Neural cell (in vitro differentiated cells): ENCODE data around the gene PSMB1. TPM values are rescaled to one million over a fixed set of nuclear protein-coding genes. Genes with fewer than 3 reads are reported as not detected.

Experiments used
- H2AFZ ChIP-seq: fragments of 200-600, 300-800 bp; sonication (generic), shearing (Covaris generic); 2 replicates; pipeline ENCODE4 v1.6.0; 2014; ENCODE audit warnings: low read depth, mild to moderate bottlenecking, antibody characterized with exemption, low read length, moderate library complexity
- H3F3A ChIP-seq: fragments of 200-600 bp; shearing (Covaris generic); 2 replicates; pipeline ENCODE4 v1.6.1; 2016; ENCODE audit warnings: mild to moderate bottlenecking, moderate library complexity, mixed read lengths, antibody characterized with exemption, low read length; ENCODE audit not compliant: insufficient read depth, poor library complexity, severe bottlenecking
- H3K27ac ChIP-seq: fragments of 200-600, 300-800 bp; sonication (generic), shearing (Covaris generic); 2 replicates; pipeline ENCODE4 v1.5.1; 2014; ENCODE audit warnings: mild to moderate bottlenecking, low read length, moderate library complexity
- H3K27me3 ChIP-seq: fragments of 300-800, 200-600 bp; sonication (generic), shearing (Covaris generic); 2 replicates; pipeline ENCODE4 v1.6.0; 2014; ENCODE audit warnings: mild to moderate bottlenecking, low read depth, low read length, moderate library complexity; ENCODE audit not compliant: insufficient read depth
- H3K36me3 ChIP-seq: fragments of 300-800, 200-600 bp; sonication (generic), shearing (Covaris generic); 2 replicates; pipeline ENCODE4 v1.5.1; 2014; ENCODE audit warnings: mild to moderate bottlenecking, antibody characterized with exemption, low read length, moderate library complexity; ENCODE audit not compliant: insufficient read depth
- H3K4me2 ChIP-seq: fragments of 300-800, 200-600 bp; sonication (generic), shearing (Covaris generic); 2 replicates; pipeline ENCODE4 v1.6.0; 2014; ENCODE audit warnings: mild to moderate bottlenecking, low read length
- H3K4me3 ChIP-seq: fragments of 300-800, 200-600 bp; sonication (generic), shearing (Covaris generic); 2 replicates; pipeline ENCODE4 v1.5.1; 2014; ENCODE audit warnings: mild to moderate bottlenecking, low read length, moderate library complexity
- H3K79me2 ChIP-seq: fragments of 200-600 bp; shearing (Covaris generic); replicated peaks from 2 replicates; pipeline ENCODE4 v1.6.0; 2014; ENCODE audit warnings: mild to moderate bottlenecking, low read length, moderate library complexity; ENCODE audit not compliant: insufficient read depth
- H3K9ac ChIP-seq: fragments of 300-800, 200-600 bp; sonication (generic), shearing (Covaris generic); 2 replicates; pipeline ENCODE4 v1.6.1; 2016; ENCODE audit warnings: mild to moderate bottlenecking, low read length, mixed read lengths
- H3K9me2 ChIP-seq: fragments of 200-600 bp; shearing (Covaris generic); 2 replicates; pipeline ENCODE4 v1.6.1; 2016; ENCODE audit warnings: mild to moderate bottlenecking, low read length, mixed read lengths; ENCODE audit not compliant: insufficient read depth
- H3K9me3 ChIP-seq: fragments of 200-600, 300-800 bp; sonication (generic), shearing (Covaris generic); 2 replicates; pipeline ENCODE4 v1.6.1; 2016; ENCODE audit warnings: mild to moderate bottlenecking, mixed run types, low read length, moderate library complexity, mixed read lengths
- H4K20me1 ChIP-seq: fragments of 200-600 bp; shearing (Covaris generic); 2 replicates; pipeline ENCODE4 v1.6.1; 2016; ENCODE audit warnings: mild to moderate bottlenecking, mixed run types; ENCODE audit not compliant: insufficient read depth
- CTCF ChIP-seq: fragments of 450-650 bp; IDR thresholded peaks from 2 replicates; pipeline ENCODE4 v1.5.1; 2014; ENCODE audit warnings: antibody characterized with exemption, mild to moderate bottlenecking, moderate library complexity; ENCODE audit not compliant: poor library complexity, severe bottlenecking
- EP300 ChIP-seq: fragments of 450-650 bp; conservative IDR thresholded peaks from 2 replicates; pipeline ENCODE4 v1.6.1; 2014; ENCODE audit warnings: antibody characterized with exemption, mild to moderate bottlenecking, moderate library complexity; ENCODE audit not compliant: poor library complexity, severe bottlenecking
- EZH2 ChIP-seq: fragments of 200-600, 300-800 bp; shearing (Covaris generic), sonication (generic); IDR thresholded peaks from 2 replicates; pipeline ENCODE4 v1.6.1; 2014; ENCODE audit warnings: antibody characterized with exemption, low read length, borderline replicate concordance, mild to moderate bottlenecking; ENCODE audit not compliant: insufficient read depth, poor library complexity, severe bottlenecking
- MXI1 ChIP-seq: fragments of 450-650 bp; conservative IDR thresholded peaks from 2 replicates; pipeline ENCODE4 v1.6.1; 2014; ENCODE audit warnings: antibody characterized with exemption, mild to moderate bottlenecking; ENCODE audit not compliant: poor library complexity, severe bottlenecking
- POLR2AphosphoS5 ChIP-seq: IDR thresholded peaks from 2 replicates; pipeline ENCODE4 v1.6.1; 2012
- RAD21 ChIP-seq: fragments of 450-650 bp; conservative IDR thresholded peaks from 2 replicates; pipeline ENCODE4 v1.6.1; 2014; ENCODE audit warnings: antibody characterized with exemption, mild to moderate bottlenecking, moderate library complexity
- REST ChIP-seq: IDR thresholded peaks from 2 replicates; pipeline ENCODE4 v1.6.1; 2012; ENCODE audit warnings: borderline replicate concordance
- SMC3 ChIP-seq: fragments of 450-650 bp; conservative IDR thresholded peaks from 2 replicates; pipeline ENCODE4 v1.6.1; 2014; ENCODE audit warnings: antibody characterized with exemption, mild to moderate bottlenecking, moderate library complexity; ENCODE audit not compliant: poor library complexity
- TAF1 ChIP-seq: IDR thresholded peaks from 2 replicates; pipeline ENCODE4 v1.6.1; 2012; ENCODE audit warnings: low read depth
- polyA plus RNA-seq: library from polyadenylated mRNA; depleted of rRNA; stranded (reverse); fragments of >200 nt; gene quantifications from 2 replicates; pipeline ENCODE4 v1.2.3, GENCODE V29; 2014

The PSMB1 gene
- polyA plus RNA-seq, 1 donor from 2014 or later: 365 TPM

GRCh38 chr6:170524172-170524502, 29.0 kb downstream of the PSMB1 start:
- Histone ChIP-seq H3K9me3 (no peaks in the 10 kb centered on the region), H3K9ac (no peak overlapping the region), H3F3A (no peaks in the 10 kb centered on the region), H4K20me1 (no peaks in the 10 kb centered on the region), H3K36me3 (no peaks in the 10 kb centered on the region), H3K27ac (no peak overlapping the region), H3K79me2 (no peaks in the 10 kb centered on the region), H2AFZ (no peak overlapping the region), H3K4me3 (no peak overlapping the region), H3K4me2 (no peak overlapping the region), H3K27me3 (no peaks in the 10 kb centered on the region), H3K9me2 (no peaks in the 10 kb centered on the region)
- TF ChIP-seq MXI1: no peak
- TF ChIP-seq REST: no peak
- no peak for TF ChIP-seq RAD21
- no peak for TF ChIP-seq EZH2
- TF ChIP-seq SMC3: no peak
- TF ChIP-seq TAF1: no peak
- no peak for TF ChIP-seq POLR2AphosphoS5
- no peak for TF ChIP-seq EP300
- no peak for TF ChIP-seq CTCF

- Histone ChIP-seq H3K9me3 (no peaks in the 10 kb centered on the region), H3K79me2 (no peaks in the 10 kb centered on the region), H2AFZ (no peak overlapping the region), H3K27me3 (no peaks in the 10 kb centered on the region), H3K4me3 (no peak overlapping the region), H3K9me2 (no peaks in the 10 kb centered on the region), H4K20me1 (no peaks in the 10 kb centered on the region), H3K9ac (no peak overlapping the region), H3F3A (no peaks in the 10 kb centered on the region), H3K4me2 (no peak overlapping the region), H3K36me3 (no peaks in the 10 kb centered on the region), H3K27ac (no peak overlapping the region)
- no peak for TF ChIP-seq MXI1
- TF ChIP-seq EZH2: no peak
- TF ChIP-seq TAF1: no peak
- no peak for TF ChIP-seq CTCF
- TF ChIP-seq EP300: no peak
- no peak for TF ChIP-seq POLR2AphosphoS5
- TF ChIP-seq RAD21: no peak
- TF ChIP-seq REST: no peak
- TF ChIP-seq SMC3: no peak
These were observed 29.6 kb downstream of the PSMB1 start for GRCh38 chr6:170523256-170524171.
